Suprapubic skin (tissue), 4 donors: ENCODE results near the gene SACS. TPM values are rescaled to one million over a fixed set of nuclear protein-coding genes. Genes with fewer than 3 reads are reported as not detected.

ENCODE experiments used
- DNase-seq, 2 donors: peaks; one replicate each; pipeline ENCODE4 v3.0.0-alpha.2; 2019; ENCODE audit warnings: low spot score in 2 of 2
- H3K27ac ChIP-seq: fragments of 200-600 bp; sonication (generic); one replicate; pipeline ENCODE4 v1.5.1; 2019
- H3K27me3 ChIP-seq: fragments of 200-600 bp; sonication (generic); one replicate; pipeline ENCODE4 v1.5.1; 2019
- H3K36me3 ChIP-seq: fragments of 200-600 bp; sonication (generic); one replicate; pipeline ENCODE4 v1.5.1; 2019
- H3K4me1 ChIP-seq: fragments of 200-600 bp; sonication (generic); one replicate; pipeline ENCODE4 v1.5.1; 2019
- H3K4me3 ChIP-seq: fragments of 200-600 bp; sonication (generic); one replicate; pipeline ENCODE4 v1.5.1; 2019; ENCODE audit warnings: mild to moderate bottlenecking
- H3K9me3 ChIP-seq: fragments of 200-600 bp; sonication (generic); one replicate; pipeline ENCODE4 v1.5.1; 2019
- CTCF ChIP-seq, 2 donors: fragments of 200-600 bp in 1 of 2; fragments of 450-650 bp in 1 of 2; sonication (generic) in 1 of 2; IDR thresholded peaks; one replicate each; pipeline ENCODE4 v1.5.1; 2016 to 2019; ENCODE audit warnings: antibody characterized with exemption in 2 of 2, mild to moderate bottlenecking in 1 of 2, moderate library complexity in 1 of 2
- EP300 ChIP-seq: sonication (generic); formaldehyde crosslinking; IDR thresholded peaks from one replicate; pipeline ENCODE4 v1.6.1; 2017; ENCODE audit warnings: antibody characterized with exemption
- POLR2A ChIP-seq, 2 donors: fragments of 450-650 bp; IDR thresholded peaks; one replicate each; pipeline ENCODE4 v1.6.1; 2017; ENCODE audit warnings: antibody characterized with exemption in 2 of 2, mild to moderate bottlenecking in 2 of 2, moderate library complexity in 2 of 2
- POLR2AphosphoS5 ChIP-seq, 3 donors: sonication (generic); formaldehyde crosslinking; IDR thresholded peaks; one replicate each; pipeline ENCODE4 v1.6.1; 2017; ENCODE audit warnings: antibody characterized with exemption in 3 of 3
- WGBS: methylation state at CpG from one replicate; pipeline ENCODE4 v1.1.5; 2018; 5-methylcytosine and 5-hydroxymethylcytosine counted together
- total RNA-seq, 4 donors: library from RNA; depleted of rRNA; stranded (reverse); fragments of >200 nt; gene quantifications; one replicate each; pipeline ENCODE4 v1.1.0, GENCODE V29; 2016

The SACS gene
- total RNA-seq, 4 donors from 2014 or later: 6.4 to 17.9 (median 13.3) TPM

- Histone ChIP-seq H3K4me1 (peaks cover 6% of the 10 kb centered on the region), H3K27ac (peak overlapping the region; percentile 37), H3K36me3 (no peaks in the 10 kb centered on the region), H3K4me3 (no peak overlapping the region), H3K27me3 (no peaks in the 10 kb centered on the region), H3K9me3 (no peaks in the 10 kb centered on the region)
- 74% methylated on average over 4 of the region's 4 CpGs for WGBS
- no peak for DNase-seq
- TF ChIP-seq POLR2A (IDR thresholded peaks at IDR 0.05): no peak
Measured at GRCh38 chr13:23348262-23349127, 85.0 kb downstream of the SACS start.

- H3K4me1 ChIP-seq: peaks cover 6% of the 10 kb centered on the region
- no peak overlapping the region for H3K4me3 ChIP-seq
- no peaks in the 10 kb centered on the region for H3K36me3 ChIP-seq
- no peaks in the 10 kb centered on the region for H3K27me3 ChIP-seq
- no peak for DNase-seq
- TF ChIP-seq CTCF (IDR thresholded peaks at IDR 0.05) (no peak), EP300 (no peak), POLR2AphosphoS5 (IDR thresholded peaks at IDR 0.05) (no peak), POLR2A (IDR thresholded peaks at IDR 0.05) (no peak)
- 93% methylated on average over 1 of the region's 1 CpG for WGBS
- no peaks in the 10 kb centered on the region for H3K9me3 ChIP-seq
- H3K27ac ChIP-seq: no peak overlapping the region
Measured at GRCh38 chr13:23347601-23348000, 85.9 kb downstream of the SACS start.

- no peaks in the 10 kb centered on the region for H3K27me3 ChIP-seq
- peaks cover 12% of the 10 kb centered on the region for H3K36me3 ChIP-seq
- H3K9me3 ChIP-seq: no peaks in the 10 kb centered on the region
- no peak overlapping the region for H3K27ac ChIP-seq
- no peak overlapping the region for H3K4me3 ChIP-seq
- peaks cover 6% of the 10 kb centered on the region for H3K4me1 ChIP-seq
- TF ChIP-seq POLR2A (IDR thresholded peaks at IDR 0.05): no peak
- no peak for TF ChIP-seq EP300
- TF ChIP-seq POLR2AphosphoS5 (IDR thresholded peaks at IDR 0.05): no peak
- TF ChIP-seq CTCF (IDR thresholded peaks at IDR 0.05): no peak
- WGBS: 93% methylated on average over 4 of the region's 4 CpGs
- no peak for DNase-seq
Measured at GRCh38 chr13:23344931-23345595, 88.4 kb downstream of the SACS start.

- Histone ChIP-seq H3K36me3 (peaks cover 17% of the 10 kb centered on the region), H3K4me3 (no peak overlapping the region), H3K27ac (no peak overlapping the region), H3K27me3 (no peaks in the 10 kb centered on the region), H3K4me1 (no peaks in the 10 kb centered on the region), H3K9me3 (peaks cover 4% of the 10 kb centered on the region)
- DNase-seq: no peak
- WGBS: 94% methylated on average over 1 of the region's 1 CpG
- TF ChIP-seq POLR2AphosphoS5 (IDR thresholded peaks at IDR 0.05): no peak
- TF ChIP-seq POLR2A (IDR thresholded peaks at IDR 0.05): no peak
- TF ChIP-seq CTCF (IDR thresholded peaks at IDR 0.05): no peak
- no peak for TF ChIP-seq EP300
Measured at GRCh38 chr13:23339225-23339624, 94.3 kb downstream of the SACS start.

- Histone ChIP-seq H3K9me3 (peaks cover 11% of the 10 kb centered on the region), H3K4me3 (no peak overlapping the region), H3K4me1 (no peaks in the 10 kb centered on the region), H3K27me3 (no peaks in the 10 kb centered on the region), H3K36me3 (no peaks in the 10 kb centered on the region), H3K27ac (no peak overlapping the region)
- 66% methylated on average over 6 of the region's 6 CpGs for WGBS
- TF ChIP-seq POLR2A (IDR thresholded peaks at IDR 0.05) (no peak), POLR2AphosphoS5 (IDR thresholded peaks at IDR 0.05) (no peak), EP300 (no peak), CTCF (IDR thresholded peaks at IDR 0.05) (no peak)
- no peak for DNase-seq
Measured at GRCh38 chr13:23330356-23330755, 103.1 kb downstream of the SACS start.
